HG03095 (cell line): ENCODE results near the gene RNF144A.
"Not testable (repeated sequence)": the region's sequence is repeated elsewhere in the genome, so short reads cannot be mapped to it uniquely, and the experiment has no call there.

Experiments
- ATAC-seq: cut with Tn5 transposase; IDR thresholded peaks from one replicate; pipeline ENCODE4 v1.9.1; 2021; ENCODE audit warnings: moderate library complexity; ENCODE audit not compliant: unreplicated experiment

Gene RNF144A

DNA sequence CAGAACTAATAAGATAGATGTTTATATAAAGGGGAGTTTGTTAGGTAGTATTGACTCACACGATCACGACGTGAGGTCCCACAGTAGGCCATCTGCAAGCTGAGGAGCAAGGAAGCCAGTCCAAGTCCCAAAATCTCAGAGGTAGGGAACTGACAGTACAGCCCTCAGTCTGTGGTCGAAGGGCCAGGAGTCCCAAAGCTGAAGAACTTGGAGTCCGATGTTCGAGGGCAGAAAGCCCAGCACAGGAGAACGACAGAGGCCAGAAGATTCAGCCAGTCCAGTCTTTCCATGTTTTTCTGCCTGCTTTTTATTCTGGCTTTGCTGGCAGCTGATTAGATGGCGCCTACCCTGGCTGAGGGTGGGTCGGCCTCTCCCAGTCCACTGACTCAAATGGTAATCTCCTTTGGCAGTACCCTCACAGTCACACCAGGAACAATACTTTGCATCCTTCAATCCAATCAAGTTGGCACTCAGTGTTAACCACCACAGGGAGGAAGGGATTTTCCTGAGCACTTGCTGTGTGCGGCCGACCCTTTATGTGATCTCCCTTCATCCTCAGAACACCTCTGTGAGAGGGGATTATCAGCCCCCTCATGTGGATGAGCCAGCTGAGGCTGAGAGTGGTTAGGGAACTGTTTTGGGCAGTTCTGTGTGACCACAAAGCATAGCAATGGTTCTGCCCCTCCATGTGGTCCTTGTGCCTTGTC lies 78.3 kb downstream of the RNF144A start:
- no peak for ATAC-seq

DNA sequence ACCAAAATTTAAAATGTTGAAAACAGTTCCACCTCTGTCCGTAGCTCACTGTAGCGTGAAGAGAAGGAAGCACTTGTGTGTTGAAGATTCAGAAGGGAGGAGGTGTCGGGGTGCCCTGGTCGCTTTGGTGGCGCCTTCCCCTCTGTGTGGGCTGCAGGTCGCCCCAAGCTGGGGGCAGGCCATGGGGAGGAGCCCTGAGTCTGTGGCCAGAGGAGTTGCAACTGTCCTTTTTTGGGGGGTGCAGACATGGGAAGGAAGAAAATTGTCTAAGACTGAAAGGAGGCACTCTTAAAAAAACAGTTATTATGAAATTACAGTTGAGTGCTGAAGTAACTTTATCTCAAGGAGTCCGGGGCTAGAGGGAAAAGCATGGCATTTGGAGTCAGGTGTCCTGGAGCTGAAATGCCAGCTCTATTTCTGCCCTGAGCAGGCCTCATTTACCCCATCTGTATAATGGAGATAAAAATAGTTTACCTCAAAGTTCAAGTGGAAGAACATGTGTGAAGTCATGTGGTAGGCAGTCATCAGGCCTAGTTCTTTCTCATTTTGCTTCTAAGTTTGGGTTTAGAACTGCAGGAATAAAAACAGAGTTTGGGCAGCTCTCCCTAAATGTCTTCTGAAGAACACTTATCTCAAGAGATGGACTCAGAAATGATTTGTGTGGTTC lies 82.1 kb downstream of the RNF144A start:
- ATAC-seq: peak; percentile 77

DNA sequence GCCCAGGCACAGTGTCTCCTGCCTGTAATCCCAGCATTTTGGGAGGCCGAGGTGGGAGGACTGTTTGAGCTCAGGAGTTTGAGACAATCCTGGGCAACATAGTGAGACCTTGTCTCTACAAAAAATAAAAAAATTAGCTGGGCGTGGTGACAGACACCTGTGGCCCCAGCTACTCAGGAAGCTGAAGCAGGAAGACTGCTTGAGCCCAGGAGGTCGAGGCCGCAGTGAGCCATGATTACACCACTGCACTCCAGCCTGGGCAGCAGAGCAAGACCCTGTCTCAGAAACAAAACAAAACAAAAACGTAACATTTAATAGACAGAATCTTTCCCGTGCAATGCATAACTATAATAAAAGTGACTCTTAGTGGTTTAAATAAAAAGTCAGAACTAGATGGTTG lies 84.2 kb downstream of the RNF144A start:
- not testable (repeated sequence) for ATAC-seq

DNA sequence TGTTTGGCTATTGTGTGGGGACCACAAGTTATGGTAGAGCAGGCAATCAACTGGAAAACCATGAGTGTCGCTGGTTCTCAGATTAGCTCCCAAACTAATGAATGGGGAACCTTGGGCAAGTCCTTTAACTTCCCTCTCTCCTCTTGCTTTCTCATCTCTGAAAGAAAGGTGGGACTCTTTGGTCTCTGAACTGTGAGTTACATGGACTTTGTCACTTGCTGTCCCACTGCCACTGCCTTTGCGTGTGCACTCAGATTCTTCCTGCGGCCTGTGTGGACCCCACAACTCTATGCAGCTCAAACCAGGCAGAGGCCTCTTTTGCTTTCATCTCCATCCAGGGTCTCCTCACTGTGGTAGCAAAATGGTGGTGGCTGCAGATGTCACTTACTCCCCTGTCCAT lies 86.7 kb downstream of the RNF144A start:
- ATAC-seq: no peak

- no peak for ATAC-seq
Measured at GRCh38 chr2:7004636-7005035, 87.4 kb downstream of the RNF144A start.

- ATAC-seq: no peak
Measured at GRCh38 chr2:7007488-7007845, 90.3 kb downstream of the RNF144A start.

DNA sequence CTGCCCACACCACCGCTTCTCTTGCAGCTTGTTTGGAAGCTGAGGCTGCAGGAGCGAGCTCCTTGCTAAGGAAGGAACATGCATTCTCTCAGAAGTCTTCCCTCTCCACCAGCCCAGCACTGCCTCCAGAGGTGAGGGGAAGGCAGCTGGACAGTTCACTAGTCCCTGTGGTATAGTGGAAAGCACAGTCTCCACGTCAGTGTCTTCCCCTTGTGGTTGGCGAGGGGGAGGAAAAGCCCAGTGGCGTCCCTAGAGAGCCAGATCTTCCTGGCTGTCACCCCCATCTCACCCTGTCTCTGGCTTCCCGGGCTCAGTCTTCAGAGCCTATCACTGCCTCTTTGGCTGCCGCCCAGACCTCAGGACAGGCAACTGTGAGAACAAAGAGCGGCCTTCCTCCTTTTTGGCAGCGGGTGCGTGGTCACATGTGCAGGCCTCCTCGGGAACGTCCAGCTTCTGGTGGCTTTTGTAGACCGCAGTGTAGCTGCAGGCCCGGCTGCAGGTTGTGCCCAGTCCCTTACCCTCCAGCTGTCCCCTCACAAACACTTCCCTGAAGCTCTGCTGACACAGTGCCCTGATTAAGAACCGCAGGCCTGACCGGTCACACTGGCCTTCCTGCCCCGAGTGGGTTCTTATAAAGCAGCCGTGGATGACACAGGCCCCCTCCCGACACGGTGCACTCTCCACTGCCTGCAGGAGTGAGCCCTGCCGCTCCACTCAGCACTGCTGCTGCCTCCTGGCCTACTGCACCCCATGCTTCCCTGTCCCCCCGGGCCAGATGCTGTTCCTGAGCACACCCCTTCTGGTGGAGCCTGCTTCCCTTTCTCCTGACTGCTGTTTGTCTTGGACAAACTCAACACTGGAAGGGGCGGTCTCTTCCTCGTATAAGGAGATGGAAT lies 90.9 kb downstream of the RNF144A start:
- ATAC-seq: no peak

DNA sequence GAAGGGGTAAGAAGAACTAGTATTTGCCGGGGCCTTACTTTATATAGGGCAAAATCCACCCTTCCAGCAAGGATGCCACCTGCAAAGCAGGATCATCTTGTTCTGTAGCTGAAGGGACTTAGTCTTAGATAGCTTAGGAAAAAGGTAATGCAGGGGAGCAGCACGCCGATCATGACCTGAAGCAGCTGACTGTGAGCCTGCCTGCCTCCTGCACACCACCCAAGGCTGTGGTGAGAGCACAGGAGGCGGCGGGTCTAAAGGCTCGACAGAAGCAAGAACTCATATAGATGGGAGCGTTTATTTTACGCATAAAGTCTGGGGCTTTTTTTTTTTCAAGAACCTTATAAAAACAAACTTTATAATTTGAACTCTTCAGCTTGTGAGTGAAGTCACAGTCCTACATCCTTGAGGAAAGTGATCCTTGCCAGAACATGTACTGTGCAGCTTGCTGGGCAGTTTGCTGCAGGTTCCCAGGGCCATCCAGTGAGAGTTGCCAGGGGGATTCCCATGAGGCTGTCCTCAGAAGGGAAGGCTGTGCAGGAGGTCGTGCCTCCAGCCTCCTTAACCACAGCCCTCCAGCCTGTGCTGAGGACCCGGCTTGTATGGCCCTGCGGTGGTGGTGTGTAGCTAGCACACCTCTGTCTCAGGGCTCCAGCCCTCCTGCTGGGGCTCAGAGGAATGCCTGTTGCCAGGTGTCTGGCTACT lies 92.1 kb downstream of the RNF144A start:
- ATAC-seq: no peak

GRCh38 chr2:7010391-7011054 lies 93.3 kb downstream of the RNF144A start:
- ATAC-seq: no peak

GRCh38 chr2:7011356-7012083 lies 94.3 kb downstream of the RNF144A start:
- ATAC-seq: no peak

- no peak for ATAC-seq
Measured at GRCh38 chr2:7012141-7012764, 95.0 kb downstream of the RNF144A start.

DNA sequence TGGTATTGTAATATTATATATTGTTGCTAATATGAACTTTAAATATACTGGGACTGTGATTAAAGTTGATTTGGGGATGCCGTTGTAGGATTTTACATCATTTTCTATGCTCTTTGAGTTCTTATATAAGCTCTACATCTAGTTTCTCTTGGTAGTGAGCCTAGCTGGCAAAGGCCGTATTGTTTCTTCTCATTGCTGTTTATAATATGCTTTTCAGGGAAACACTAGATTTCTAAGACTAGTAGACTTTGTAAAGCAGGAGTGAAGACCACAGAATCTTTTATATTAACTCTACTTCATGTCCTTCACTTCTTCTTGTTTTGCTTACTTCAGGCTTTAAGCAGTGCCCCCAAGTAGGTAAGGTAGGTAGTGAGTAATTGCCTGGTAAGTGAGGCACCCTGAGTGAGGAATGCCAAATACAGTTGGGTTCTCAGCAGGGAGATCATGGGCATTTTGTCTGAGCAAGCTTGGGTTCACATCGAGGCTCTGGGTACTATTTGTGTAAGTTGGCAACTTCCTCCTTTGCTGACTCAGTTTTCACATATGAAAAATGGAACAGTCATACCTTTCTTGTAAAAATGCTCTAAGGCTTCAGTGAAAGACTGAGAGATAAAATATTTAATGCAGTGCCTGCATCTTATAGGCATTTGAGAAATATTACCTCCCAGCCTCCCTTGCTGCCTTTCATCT lies 96.4 kb downstream of the RNF144A start:
- ATAC-seq: no peak

GRCh38 chr2:7014174-7014640 lies 97.0 kb downstream of the RNF144A start:
- ATAC-seq: no peak

DNA sequence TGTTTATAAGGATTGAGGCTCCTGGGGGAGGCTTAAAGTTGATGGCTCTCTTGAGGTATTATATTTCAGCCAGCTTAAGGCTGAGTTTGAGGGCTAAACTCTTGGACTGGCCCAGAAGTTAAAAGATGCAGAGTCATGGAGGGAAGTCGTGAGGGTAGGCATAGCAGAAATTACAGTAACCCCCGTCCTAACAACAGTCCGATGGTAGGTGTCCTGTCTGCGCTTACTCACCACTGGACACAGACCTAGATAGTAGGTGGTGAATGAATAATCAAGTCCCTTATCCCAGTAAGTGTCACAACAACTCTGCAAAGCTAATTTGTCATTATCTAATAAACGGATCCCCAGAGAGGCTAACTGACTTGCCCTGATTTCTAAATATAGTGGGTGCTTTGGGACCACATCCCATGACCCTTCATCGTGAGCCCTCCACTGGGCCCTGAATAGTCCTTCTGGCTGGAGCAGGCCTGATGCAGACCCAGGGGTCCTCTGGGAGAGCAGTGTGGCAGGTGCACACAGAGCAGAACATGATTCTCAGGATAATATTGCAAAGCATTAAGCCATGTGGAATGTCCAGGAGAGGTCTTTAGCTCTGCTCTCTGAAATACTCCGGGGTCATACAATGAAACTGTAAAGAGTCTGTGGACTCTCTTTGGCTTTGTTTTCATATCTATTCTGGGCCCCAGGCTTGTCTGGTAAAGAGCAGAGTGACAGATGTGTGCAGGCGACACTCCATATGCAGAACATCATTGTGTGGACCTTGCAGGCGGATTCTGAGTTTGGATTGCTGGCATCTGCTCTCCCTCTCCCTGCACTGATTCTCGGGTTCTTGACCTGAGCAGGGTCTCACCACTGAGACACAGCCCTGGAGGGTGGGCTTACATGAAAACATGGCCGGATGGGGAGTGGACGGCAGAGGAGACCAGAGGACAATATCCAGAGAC lies 98.1 kb downstream of the RNF144A start:
- ATAC-seq: no peak

- ATAC-seq: no peak
Measured at GRCh38 chr2:7016148-7016547, 98.9 kb downstream of the RNF144A start.

DNA sequence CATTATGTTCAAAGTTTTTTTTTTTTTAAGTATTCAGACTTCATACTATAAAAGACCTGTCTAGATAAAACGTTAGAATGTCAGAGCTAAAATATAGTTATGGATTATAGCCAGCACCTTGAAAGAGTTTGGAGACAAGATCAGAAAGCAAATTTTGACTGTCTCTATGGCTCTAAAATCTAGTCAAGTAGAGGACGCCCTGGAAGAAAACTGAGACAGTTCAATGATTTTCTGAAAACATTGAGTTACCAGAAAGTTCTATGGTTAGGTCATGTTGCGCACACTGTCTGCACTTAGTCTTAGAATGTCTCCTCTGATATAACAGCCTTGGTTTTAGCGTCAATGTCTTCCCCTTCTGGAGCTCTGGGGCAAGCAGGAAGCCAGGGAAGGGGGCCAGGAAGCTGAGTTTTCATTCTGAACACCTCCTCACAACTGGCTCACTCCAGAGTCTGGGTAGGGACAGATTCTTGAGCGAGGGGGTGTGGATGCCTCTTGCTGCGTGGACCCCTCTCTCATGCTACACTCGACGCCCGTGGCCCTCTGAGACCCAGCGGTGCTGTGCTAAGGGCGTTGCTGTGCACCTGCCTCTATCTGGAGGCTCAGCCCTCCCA lies 99.5 kb downstream of the RNF144A start:
- ATAC-seq: no peak

GRCh38 chr2:7017671-7018281 lies 100.6 kb downstream of the RNF144A start:
- ATAC-seq: no peak
